GM12801 (cell line): ENCODE data around the gene GDF7.

Experiments used
- TF ChIP-seq, protein P1 (sequence below): IDR thresholded peaks from one replicate; pipeline ENCODE4 v1.5.1; 2011; ENCODE audit warnings: control low read depth; ENCODE audit not compliant: insufficient read length; ENCODE audit errors: extremely low read depth

The GDF7 gene

DNA sequence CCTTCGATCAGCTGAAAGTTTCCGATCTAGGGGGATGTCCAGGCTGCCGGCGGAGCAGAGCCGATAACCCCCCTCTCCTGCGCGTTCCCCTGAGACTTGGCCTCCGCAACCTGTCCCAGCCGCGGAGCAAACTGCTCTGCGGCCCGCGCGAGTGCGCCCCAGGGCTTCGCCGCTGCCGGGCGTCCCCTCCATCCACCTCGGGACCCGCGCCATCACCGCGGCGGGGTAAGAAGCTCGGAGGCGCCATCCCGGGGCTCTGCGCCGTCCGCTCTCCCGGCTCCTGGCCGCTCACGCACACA is 990 bp upstream of the GDF7 start:
- TF ChIP-seq, protein P1, sequence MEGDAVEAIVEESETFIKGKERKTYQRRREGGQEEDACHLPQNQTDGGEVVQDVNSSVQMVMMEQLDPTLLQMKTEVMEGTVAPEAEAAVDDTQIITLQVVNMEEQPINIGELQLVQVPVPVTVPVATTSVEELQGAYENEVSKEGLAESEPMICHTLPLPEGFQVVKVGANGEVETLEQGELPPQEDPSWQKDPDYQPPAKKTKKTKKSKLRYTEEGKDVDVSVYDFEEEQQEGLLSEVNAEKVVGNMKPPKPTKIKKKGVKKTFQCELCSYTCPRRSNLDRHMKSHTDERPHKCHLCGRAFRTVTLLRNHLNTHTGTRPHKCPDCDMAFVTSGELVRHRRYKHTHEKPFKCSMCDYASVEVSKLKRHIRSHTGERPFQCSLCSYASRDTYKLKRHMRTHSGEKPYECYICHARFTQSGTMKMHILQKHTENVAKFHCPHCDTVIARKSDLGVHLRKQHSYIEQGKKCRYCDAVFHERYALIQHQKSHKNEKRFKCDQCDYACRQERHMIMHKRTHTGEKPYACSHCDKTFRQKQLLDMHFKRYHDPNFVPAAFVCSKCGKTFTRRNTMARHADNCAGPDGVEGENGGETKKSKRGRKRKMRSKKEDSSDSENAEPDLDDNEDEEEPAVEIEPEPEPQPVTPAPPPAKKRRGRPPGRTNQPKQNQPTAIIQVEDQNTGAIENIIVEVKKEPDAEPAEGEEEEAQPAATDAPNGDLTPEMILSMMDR: no peak

DNA sequence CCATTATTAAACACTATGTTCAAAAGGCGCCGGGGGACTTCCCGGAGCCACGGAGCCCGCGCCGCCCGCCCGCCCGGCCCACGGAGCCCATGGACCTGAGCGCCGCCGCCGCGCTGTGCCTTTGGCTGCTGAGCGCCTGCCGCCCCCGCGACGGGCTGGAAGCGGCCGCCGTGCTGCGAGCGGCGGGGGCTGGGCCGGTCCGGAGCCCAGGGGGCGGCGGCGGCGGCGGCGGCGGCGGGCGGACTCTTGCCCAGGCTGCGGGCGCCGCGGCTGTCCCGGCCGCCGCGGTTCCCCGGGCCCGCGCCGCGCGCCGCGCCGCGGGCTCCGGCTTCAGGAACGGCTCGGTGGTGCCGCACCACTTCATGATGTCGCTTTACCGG is 197 bp downstream of the GDF7 start:
- TF ChIP-seq, protein P1: no peak

- TF ChIP-seq, protein P1: no peak
Observed at GRCh38 chr2:20667531-20668401, 822 bp downstream of the GDF7 start.

GRCh38 chr2:20668451-20668850 is 1.5 kb downstream of the GDF7 start:
- TF ChIP-seq, protein P1: no peak

DNA sequence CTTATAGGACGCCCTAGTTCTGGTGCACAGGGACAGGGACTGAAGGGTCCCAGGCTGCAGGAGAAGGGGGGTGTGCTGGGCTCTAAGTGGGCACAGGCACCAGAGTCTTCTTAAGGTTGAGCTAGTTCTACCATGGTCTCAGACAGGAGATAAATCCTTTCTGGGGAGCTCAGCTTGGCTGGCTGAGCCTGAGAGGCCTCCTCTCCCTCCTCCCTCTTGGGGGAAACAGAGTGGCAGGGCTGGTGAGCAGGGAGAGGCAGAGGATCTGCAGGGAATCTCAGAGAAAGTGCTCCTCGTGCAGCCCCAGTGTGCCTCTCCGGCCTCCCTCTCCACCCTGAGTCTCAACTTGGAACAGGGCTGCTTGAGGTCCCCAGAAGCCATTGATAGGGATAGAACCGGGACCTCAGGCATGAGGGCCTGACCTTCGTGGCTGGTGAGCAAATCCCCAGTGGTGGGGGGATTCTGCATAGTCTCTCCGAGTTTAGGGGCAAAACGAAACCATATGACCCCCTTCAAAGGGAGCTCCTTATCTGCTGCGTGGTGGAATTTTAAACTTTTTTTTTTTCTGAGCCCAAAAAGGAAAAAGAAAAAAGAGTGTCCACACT is 2.0 kb downstream of the GDF7 start:
- TF ChIP-seq, protein P1: no peak

DNA sequence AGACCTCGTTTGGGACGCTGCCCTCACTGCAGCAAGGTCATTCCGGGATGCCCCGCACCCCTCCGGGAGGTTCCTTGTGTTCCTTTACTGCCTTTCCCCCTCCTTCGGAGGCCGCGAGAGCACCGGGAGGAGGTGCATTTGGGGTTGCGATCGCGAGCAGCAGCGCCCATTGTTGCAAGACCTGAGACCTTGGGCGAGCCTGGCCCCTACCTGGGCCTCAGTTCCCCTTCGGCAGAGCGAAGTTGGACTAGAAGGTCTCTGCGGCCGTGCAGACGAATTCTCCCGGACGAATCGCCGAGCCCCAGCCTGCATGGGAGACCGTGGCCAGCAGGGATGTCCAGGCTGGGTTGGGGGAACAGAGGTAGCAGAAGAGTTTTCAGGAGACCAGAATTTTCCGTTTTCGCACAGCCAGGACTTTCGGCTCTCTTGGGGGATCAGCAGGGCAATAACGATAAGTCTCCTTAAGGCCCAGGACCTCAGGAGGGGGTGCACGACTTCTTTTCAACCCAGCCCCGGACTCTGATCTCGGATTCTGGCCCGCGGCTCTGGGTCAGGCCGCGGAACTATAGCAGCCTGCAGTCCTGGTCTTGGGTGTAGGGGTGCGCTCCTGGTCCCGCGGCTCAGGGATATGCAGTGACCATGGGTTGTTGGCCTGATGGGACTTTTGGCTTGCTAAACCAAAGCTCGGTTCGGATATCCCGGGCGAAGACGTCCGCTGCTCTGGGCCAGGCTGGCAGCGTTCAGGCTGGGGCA is 2.8 kb downstream of the GDF7 start:
- TF ChIP-seq, protein P1: no peak

- TF ChIP-seq, protein P1: no peak
Observed at GRCh38 chr2:20670315-20671035, 3.5 kb downstream of the GDF7 start.
